HepG2 (cell line): Measurements from ENCODE around the gene C9orf50. TPM values are rescaled to one million over a fixed set of nuclear protein-coding genes. Genes with fewer than 3 reads are reported as not detected.

ENCODE experiments used
- ATF2 ChIP-seq: sonication (generic); formaldehyde crosslinking; IDR thresholded peaks from 2 replicates; pipeline ENCODE4 v1.4.0; 2020; ENCODE audit warnings: missing genetic modification reagents
- HNRNPUL1 ChIP-seq: fragments of 200-400 bp; formaldehyde crosslinking; IDR thresholded peaks from 2 replicates; pipeline ENCODE4 v1.6.1; 2017; ENCODE audit warnings: low read depth, mild to moderate bottlenecking, low read length, moderate library complexity
- MXD3 ChIP-seq: IDR thresholded peaks from 2 replicates; pipeline ENCODE4 v1.6.1; 2016; ENCODE audit warnings: mild to moderate bottlenecking, missing biosample characterization, missing genetic modification reagents
- NFE2 ChIP-seq: sonication (generic); formaldehyde crosslinking; IDR thresholded peaks from 2 replicates; pipeline ENCODE4 v1.4.0; 2020; ENCODE audit warnings: missing genetic modification reagents
- PAXIP1 ChIP-seq: sonication (generic); formaldehyde crosslinking; conservative IDR thresholded peaks from 2 replicates; pipeline ENCODE4 v1.4.0; 2020; ENCODE audit warnings: mild to moderate bottlenecking, missing genetic modification reagents, moderate library complexity
- PHF8 ChIP-seq: sonication (generic); formaldehyde crosslinking; IDR thresholded peaks from 2 replicates; pipeline ENCODE4 v1.5.0; 2020; ENCODE audit warnings: missing genetic modification reagents
- PRDM15 ChIP-seq: sonication (generic); formaldehyde crosslinking; IDR thresholded peaks from 2 replicates; pipeline ENCODE4 v1.4.0; 2020; ENCODE audit warnings: missing genetic modification reagents
- RBAK ChIP-seq: sonication (generic); formaldehyde crosslinking; IDR thresholded peaks from 2 replicates; pipeline ENCODE4 v1.5.1; 2020; ENCODE audit warnings: mild to moderate bottlenecking, missing genetic modification reagents
- SAP130 ChIP-seq: IDR thresholded peaks from 2 replicates; pipeline ENCODE4 v1.6.1; 2016; ENCODE audit warnings: low read depth
- STAT6 ChIP-seq: sonication (generic); formaldehyde crosslinking; IDR thresholded peaks from 2 replicates; pipeline ENCODE4 v1.4.0; 2020; ENCODE audit warnings: missing genetic modification reagents, mild to moderate bottlenecking, borderline replicate concordance
- ZBTB33 ChIP-seq: sonication (generic); formaldehyde crosslinking; IDR thresholded peaks from 2 replicates; pipeline ENCODE4 v1.4.0; 2020; ENCODE audit warnings: missing genetic modification reagents
- ZNF614 ChIP-seq: IDR thresholded peaks from 2 replicates; pipeline ENCODE4 v1.6.1; 2018; ENCODE audit warnings: missing biosample characterization, missing genetic modification reagents, inconsistent platforms, borderline replicate concordance
- ZNF782 ChIP-seq: sonication (generic); formaldehyde crosslinking; IDR thresholded peaks from 2 replicates; pipeline ENCODE4 v1.4.0; 2020; ENCODE audit warnings: missing genetic modification reagents, mild to moderate bottlenecking, borderline replicate concordance
- polyA plus RNA-seq, 8 experiments: library from polyadenylated mRNA; depleted of rRNA in 3 of 8; stranded (reverse) in 7 of 8; unstranded in 1 of 8; fragments of >200 nt; fragmentation: Illumina TruSeq in 4 of 8; extraction: Trizol in 4 of 8; gene quantifications; 2 replicates each; pipeline versions ENCODE4 v1.2.1 to v1.2.3, GENCODE V29; 2011 to 2016; ENCODE audit warnings: low read depth in 4 of 8, missing spikeins in 1 of 8, mixed read lengths in 1 of 8; ENCODE audit not compliant: insufficient read depth in 1 of 8
- total RNA-seq, 5 experiments: library from RNA; depleted of rRNA; stranded (reverse); fragments of >200 nt; fragmentation: Illumina TruSeq; extraction: Trizol; gene quantifications; 2 replicates each; pipeline ENCODE4 v1.2.3, GENCODE V29; 2016; ENCODE audit warnings: low read depth in 1 of 5

C9orf50 gene
- total and polyA plus RNA-seq, 2 of the 13 experiments (the other 11 are each of a cell fraction or from before 2014, with no cell fraction given), result not detected

GRCh38 chr9:129591916-129592315 lies 29.0 kb downstream of the C9orf50 start (continued):
- TF ChIP-seq ZNF782 (CRISPR knock-in tag), result no peak
- no peak for TF ChIP-seq RBAK (CRISPR knock-in tag)
- no peak for TF ChIP-seq PHF8 (CRISPR knock-in tag)
- TF ChIP-seq ZNF614 (CRISPR knock-in tag), result no peak
- no peak for TF ChIP-seq HNRNPUL1
- TF ChIP-seq PAXIP1, result 0 out of 2 replicates have a peak, but pooled peaks have one; percentile 15
- 0 out of 2 replicates have a peak, but pooled peaks have one; percentile 17 for TF ChIP-seq ATF2
- no peak for TF ChIP-seq NFE2 (CRISPR knock-in tag)
- peak; percentile 46; the same call in 1 of the 2 replicates for TF ChIP-seq ZBTB33 (CRISPR knock-in tag)
- TF ChIP-seq STAT6, result no peak
- no peak for TF ChIP-seq PRDM15 (CRISPR knock-in tag)
- no peak for TF ChIP-seq MXD3 (CRISPR knock-in tag)
- peak; percentile 33 for TF ChIP-seq SAP130 (CRISPR knock-in tag)
